Coronary artery (tissue), 2 donors: Measurements from ENCODE around the gene KIF25.

Source experiments
- DNase-seq: peaks from one replicate; pipeline ENCODE4 v3.0.0-alpha.2; 2017; ENCODE audit warnings: low spot score
- H3K27ac ChIP-seq, 2 donors: fragments of 200-600 bp; sonication (generic); one replicate each; pipeline ENCODE4 v1.5.1; 2016 to 2019
- H3K4me3 ChIP-seq: fragments of 200-600 bp; sonication (generic); 2 replicates; pipeline ENCODE4 v1.5.1; 2016; ENCODE audit warnings: mild to moderate bottlenecking, moderate library complexity
- CTCF ChIP-seq: fragments of 200-600 bp; sonication (generic); IDR thresholded peaks from one replicate; pipeline ENCODE4 v1.5.1; 2019; ENCODE audit warnings: antibody characterized with exemption

Gene KIF25

DNA sequence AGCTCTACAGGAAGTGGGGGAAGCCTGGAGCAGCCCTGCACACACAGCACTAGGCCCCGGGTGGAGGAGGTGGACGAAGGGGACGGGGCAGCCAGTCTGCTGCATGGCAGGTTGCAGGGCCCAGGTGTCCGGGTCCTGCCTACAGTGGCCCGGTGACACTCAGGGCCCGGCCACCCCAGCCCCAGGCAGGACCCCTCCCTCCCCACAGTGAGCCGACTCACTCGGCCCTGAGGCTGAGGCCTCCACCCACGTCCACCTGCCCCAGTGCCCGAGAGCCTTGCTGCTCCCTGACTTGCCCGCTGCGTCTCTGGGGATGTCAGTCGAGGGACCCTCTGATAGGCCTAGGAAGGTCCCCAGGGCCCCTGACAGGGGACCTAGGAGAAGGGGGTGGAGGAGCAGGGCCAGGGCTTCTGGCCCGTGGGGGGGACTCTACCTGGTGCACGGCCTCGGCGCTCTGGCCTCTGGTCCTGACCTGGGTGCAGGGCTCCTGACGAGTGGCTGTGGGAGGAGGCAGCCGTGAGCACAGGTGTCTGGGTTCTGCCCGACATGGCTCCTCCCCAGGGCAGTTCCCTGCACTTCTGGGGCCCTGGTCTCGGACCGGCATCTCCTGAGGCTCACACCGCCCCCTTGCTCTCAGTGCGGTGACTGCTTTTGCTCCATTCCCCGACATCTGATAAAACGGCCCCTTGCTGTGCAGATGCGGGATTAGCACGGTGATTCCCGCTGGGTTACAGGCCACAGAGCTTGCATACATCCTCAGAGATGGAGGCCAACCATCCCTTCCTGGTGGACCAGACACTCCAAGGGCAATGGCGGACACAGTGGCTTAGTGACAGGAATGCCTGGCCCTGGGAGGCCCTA is 61.5 kb downstream of the KIF25 start:
- no peak for DNase-seq
- Histone ChIP-seq H3K4me3 (no peak overlapping the region), H3K27ac (no peak overlapping the region)
- TF ChIP-seq CTCF = no peak

GRCh38 chr6:168060521-168060931 is 63.1 kb downstream of the KIF25 start:
- no peak for DNase-seq
- peak; percentile 46 for TF ChIP-seq CTCF
- H3K27ac ChIP-seq = no peak overlapping the region
- no peak overlapping the region for H3K4me3 ChIP-seq

DNA sequence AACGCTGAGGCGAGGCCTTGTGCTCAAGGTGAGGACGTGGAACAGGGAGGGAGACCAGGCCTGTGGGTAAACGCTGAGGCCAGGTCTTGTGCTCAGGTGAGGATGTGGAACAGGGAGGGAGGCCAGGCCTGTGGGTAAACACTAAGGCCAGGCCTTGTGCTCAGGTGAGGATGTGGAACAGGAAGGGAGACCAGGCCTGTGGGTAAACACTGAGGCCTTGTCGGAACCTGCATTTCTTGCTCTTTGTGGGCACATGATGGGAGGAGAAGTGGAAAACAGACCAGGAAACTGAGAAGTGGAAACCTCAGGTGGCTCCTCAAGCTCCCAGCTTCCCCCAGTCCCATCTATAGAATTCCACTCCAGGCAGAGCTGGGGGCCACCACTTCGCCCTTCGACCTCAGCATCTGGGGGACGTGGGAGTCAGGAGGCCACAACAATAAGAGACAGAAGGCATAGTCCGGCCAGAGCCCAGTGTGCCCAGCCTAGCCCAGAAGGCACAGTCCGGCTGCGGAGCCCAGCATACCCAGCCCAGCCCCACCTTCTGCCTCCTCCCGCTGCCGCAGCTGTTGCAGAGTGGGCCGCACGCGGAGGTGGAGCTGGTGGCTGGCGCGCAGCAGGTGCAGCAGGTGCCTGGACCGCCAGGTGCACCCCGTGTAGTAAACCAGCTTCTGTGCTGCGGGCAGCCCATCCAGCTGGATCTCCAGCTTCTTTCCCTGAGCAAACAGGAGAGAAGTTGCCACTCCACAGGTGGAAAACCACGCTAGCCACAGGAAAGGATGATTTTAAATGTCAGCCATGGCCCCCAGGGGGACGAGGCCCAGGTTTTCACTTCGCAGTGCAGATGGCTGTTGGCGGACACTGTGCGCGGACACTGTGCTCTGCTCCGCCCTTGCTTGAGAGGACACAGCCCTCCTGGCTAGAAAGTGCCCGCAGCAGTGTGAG is 64.1 kb downstream of the KIF25 start:
- DNase-seq = no peak
- no peak for TF ChIP-seq CTCF
- no peak overlapping the region for H3K27ac ChIP-seq
- no peak overlapping the region for H3K4me3 ChIP-seq

DNA sequence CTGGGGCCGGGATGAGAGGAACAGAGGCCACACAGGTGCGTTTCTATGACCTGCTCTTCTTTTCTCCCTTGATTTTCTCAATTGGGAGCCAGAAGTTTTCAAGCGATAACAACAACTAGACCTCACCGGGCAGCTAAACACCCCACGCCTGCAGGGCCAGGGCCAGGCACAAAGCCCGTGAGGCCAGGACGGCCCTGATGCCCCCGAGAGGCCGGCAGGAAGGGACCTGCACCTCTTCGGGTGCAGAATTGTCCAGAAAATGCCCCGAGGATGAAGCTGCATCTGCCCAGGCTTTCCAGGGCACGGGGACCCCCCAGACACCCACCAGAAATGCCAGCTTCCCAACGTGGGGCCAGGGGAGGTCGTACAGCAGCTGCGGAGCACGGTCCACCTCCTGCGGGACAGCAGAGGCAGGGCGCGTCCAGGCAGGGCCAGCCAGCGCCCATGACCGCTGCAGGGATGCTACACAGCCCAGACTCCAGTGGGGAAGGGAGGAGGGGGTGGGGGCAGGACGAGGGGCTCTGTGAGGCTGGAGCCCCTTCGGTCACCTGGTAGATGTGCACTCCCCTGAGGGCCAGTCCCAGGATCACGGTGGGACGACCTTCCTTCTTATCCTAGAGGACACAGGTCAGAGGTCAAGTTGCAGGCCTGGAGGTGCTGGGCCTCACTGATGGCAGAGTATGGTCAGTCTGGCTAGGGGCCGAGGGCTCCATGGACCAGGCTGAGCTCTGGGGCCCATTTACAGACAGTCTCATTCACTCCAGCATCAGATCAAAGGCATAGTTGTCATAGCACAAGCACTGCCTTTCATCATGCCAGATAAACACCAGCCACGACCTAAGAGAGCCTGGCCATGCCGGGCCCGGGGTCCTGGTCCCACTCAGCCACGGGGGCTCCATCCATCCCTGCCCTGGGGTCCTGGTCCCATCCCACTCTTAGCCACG is 65.1 kb downstream of the KIF25 start:
- Histone ChIP-seq H3K27ac (no peak overlapping the region), H3K4me3 (no peak overlapping the region)
- TF ChIP-seq CTCF = no peak
- no peak for DNase-seq

DNA sequence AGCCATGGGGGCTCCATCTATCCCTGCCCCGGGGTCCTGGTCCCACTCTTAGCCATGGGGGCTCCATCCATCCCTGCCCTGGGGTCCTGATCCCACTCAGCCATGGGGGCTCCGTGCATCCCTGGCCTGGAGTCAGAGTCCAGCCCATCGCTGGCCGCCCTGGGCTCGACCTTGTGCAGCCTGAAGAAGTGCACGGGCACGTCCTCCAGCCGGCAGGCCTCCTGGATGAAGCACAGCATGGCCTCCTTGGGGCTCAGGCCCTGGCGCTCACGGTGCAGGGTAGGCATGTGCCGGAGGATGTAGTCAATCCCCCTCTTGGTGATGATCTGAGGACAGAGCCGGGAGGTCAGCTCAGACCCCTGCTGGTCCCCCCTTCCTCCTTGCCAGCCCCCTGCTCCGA is 66.0 kb downstream of the KIF25 start:
- no peak for DNase-seq
- H3K27ac ChIP-seq = no peak overlapping the region
- no peak overlapping the region for H3K4me3 ChIP-seq
- no peak for TF ChIP-seq CTCF

- no peak for TF ChIP-seq CTCF
- H3K4me3 ChIP-seq = no peak overlapping the region
- H3K27ac ChIP-seq = no peak overlapping the region
- no peak for DNase-seq
These were observed 66.8 kb downstream of the KIF25 start for GRCh38 chr6:168064226-168064807.
